GM18858 (cell line): ENCODE results near the gene TRABD2B.

Experiments
- ATAC-seq: cut with Tn5 transposase; IDR thresholded peaks from one replicate; pipeline ENCODE4 v1.9.1; 2021; ENCODE audit not compliant: unreplicated experiment

The TRABD2B gene

DNA sequence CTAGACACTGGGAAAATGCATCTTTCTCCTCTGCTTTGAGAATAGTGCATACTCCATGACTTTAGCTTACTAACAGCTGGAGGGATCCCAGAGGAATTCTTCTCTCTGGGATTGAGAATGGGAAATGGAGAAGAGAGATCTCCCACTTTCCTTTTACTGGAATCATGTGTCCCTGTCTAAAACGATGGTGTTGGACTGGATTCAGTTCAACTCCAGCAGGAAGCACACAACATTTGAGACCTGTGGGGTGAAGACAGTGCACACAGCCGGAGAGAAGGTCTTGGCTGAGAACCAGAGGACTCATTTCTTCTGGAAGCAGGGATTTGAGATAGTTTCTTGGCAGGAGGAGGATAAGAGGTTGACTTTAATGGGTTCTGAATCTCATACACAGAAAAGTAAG is 58.7 kb downstream of the TRABD2B start:
- ATAC-seq: no peak

GRCh38 chr1:47937586-47938254 is 59.5 kb downstream of the TRABD2B start:
- no peak for ATAC-seq

GRCh38 chr1:47936916-47937551 is 60.2 kb downstream of the TRABD2B start:
- ATAC-seq: no peak

DNA sequence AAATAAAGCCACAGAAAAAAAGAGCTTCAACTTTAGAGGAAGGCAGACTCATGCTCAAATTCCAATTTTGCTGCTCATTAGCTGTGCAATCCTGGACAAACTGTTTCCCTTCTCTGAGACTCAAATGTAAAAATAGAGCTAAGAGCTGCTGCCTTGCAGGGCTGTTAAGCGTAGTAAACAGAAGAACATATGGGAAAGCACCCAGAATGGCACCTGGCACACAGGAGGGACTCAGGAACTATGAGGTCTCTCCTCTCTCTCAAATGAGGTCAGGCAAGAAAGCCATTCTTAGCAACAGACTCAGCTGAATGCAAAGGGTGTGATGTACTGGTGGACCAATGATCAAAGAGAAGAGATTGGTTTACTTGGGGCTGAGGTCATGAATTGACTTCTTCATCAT is 61.3 kb downstream of the TRABD2B start:
- no peak for ATAC-seq

- ATAC-seq: no peak
Measured at GRCh38 chr1:47935163-47935562, 62.0 kb downstream of the TRABD2B start.

GRCh38 chr1:47934243-47934805 is 62.9 kb downstream of the TRABD2B start:
- ATAC-seq: no peak

DNA sequence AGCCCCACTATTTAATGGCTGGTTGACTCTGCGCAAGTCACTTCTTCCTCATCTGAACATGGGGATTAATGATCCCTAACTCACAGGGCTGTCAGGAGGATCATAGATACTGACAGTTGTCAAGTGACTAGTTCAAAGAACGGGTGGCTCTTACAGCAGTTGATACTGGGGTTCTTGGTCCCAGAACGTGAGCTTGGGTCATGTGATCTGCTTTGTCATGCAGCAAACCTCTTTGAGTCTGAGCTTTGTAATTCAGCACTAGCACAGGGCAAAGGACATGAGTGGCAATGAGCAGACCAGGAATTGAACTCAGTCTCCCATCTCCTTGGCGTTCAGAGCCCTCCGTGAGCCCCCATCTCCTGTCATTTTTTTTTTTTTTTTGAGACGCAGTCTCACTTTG is 64.4 kb downstream of the TRABD2B start:
- ATAC-seq: no peak

GRCh38 chr1:47931395-47931794 is 65.8 kb downstream of the TRABD2B start:
- ATAC-seq: no peak

DNA sequence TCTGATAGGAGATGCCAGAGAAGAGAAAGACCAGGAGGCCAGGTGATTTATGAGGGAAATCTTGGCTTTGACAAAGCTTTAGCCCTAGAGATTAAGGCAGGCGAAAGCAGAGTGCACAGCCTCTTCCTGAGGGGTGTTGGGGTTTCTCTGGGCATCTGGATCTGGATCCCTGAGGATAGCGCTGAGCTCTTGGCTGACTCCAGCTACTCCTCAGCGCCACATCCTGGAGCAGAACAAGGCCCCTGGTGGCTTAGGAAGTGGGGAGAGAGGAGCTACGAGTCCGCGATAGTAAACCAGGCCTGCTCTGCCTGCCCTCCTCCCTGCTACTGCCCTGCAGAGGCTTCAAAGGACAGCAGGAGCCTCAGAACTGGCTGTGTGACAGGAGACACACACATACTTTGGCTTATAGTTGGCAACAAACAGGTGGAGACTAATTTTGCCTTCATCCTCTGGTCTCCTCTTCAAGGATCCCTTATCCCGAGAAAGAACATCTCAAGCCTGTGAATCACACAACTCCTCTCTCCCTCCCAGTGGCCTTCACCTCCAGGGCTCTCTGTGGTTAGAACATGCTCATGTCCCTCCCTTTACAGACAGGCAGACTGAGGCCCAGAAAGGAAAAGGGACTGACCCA is 66.9 kb downstream of the TRABD2B start:
- no peak for ATAC-seq

DNA sequence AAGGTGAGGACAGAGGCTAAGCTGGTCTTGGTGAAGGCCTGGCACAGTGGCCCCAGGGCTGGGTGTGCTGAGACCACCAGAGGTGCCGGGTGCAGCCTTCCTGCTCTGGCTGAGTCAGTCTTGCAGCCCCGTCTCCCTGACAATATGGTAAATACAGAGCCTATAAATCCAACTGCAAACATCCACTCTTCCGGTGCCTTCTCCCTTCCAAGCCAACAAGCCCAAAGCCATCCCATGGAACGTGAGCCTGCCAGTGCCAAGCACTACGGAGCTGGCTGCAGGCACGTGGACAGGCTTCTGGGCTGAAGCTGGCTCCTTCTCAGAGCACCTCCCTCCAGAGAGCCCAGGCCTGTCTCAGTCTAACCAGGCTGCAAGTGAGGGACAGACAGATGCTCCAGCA is 70.0 kb downstream of the TRABD2B start:
- ATAC-seq: no peak

DNA sequence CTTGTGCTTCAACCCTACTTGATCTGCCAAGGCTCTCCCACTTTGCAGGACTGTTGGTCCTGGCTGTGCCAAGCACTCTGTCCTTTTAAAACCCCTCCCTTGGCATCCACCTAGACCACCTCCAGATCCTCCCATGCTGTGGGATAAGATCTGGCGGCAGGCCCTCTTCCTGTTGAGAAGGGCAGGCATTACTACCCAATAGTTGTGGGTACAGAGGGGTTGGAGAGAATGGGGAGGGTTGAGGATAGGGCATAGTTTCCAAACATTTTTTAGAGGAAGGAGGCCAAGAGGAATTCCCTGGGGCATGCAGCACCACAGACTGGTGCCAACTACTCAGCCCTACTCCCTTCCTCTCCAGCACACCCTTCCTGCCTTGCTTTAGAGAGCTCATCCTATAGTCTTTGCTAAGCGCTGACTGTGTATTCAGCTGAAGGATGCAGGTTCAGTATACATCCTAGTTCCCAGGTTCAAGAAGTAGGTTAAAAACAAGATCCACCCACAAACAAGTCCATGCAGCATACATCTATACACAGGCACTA is 70.7 kb downstream of the TRABD2B start:
- ATAC-seq: no peak

GRCh38 chr1:47924270-47925048 is 72.7 kb downstream of the TRABD2B start:
- ATAC-seq: no peak

- ATAC-seq: no peak
Measured at GRCh38 chr1:47921935-47922415, 75.2 kb downstream of the TRABD2B start.

DNA sequence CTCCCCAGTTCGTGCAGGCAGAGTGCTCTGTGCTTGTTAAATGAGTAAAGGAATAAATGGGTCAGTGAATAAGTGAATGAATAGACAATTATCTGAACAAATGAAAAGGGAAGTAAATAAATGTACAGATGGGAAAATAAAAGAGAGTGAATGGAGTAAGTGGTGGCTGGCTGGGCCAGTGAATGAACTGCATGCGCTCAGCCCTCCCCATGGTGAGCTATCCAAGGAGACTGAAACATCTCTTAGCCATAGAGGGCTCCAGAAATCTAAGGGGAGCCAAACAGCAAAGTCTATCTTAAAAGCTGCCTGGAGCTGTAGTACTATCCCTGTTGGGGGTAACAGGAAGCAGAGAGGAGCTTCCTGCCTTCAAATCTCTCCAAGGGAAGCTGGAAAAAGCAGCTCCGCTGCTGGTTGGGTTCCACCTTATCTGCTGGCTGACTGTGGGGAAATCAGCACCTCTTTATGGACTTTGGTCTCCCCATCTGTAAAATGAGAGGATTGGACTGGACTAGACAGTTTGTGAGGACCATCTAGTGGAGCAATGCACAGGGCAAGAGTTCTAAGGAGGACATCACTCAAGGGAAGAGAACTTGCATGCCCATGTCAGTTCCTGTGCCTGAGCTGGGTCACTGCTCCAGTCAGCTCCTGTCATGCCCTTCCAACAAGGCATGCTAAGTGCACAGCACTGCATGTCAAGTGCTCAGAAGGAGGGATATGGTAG is 77.9 kb downstream of the TRABD2B start:
- ATAC-seq: no peak

DNA sequence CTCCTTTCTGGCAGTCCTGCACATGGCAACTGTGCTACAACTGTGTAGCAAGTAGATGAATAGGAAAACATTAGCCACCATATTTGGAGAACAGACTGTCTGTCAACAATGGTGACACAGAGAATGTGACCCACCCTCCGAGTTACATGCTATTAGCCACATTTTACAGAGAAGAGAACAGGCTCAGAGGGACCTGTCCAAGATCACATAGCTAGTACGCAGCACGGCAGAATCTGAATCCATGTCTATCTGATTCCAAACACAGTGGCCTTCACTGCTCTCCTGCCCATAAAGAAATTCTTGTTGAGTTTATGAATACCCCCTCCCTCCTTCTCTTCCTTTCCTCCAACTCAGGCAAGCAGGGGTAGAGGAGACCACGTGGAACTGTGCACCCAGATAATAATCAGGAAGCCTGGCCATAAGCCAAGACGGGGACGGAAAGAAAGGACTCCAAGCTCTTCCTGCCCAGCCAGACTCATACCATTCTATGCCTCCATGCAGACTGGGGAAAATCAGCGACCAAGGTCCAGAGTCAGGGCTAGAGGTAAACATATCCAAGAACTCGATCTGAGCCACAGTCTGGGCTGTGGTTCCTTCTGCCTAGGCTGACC is 78.8 kb downstream of the TRABD2B start:
- ATAC-seq: no peak

DNA sequence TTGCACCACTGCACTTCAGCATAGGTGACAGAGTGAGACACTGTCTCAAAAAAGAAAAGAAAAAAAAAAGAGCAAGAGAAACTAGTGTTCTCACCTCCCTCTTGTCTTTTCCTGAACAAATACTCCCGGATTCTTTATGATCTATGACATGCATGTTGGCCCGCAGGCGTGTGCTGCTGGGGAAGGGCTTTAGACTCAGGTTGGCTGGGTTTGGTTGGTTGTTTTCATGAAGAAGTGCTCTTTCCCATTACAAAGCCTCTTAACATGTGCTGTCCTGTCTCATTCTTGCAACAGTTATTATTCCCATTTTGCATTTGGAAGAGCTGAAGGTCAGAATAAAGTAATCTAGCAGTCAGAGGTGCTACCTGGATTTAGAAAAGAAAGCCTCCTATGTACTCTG is 79.5 kb downstream of the TRABD2B start:
- no peak for ATAC-seq

GRCh38 chr1:47915677-47916353 is 81.4 kb downstream of the TRABD2B start:
- no peak for ATAC-seq

DNA sequence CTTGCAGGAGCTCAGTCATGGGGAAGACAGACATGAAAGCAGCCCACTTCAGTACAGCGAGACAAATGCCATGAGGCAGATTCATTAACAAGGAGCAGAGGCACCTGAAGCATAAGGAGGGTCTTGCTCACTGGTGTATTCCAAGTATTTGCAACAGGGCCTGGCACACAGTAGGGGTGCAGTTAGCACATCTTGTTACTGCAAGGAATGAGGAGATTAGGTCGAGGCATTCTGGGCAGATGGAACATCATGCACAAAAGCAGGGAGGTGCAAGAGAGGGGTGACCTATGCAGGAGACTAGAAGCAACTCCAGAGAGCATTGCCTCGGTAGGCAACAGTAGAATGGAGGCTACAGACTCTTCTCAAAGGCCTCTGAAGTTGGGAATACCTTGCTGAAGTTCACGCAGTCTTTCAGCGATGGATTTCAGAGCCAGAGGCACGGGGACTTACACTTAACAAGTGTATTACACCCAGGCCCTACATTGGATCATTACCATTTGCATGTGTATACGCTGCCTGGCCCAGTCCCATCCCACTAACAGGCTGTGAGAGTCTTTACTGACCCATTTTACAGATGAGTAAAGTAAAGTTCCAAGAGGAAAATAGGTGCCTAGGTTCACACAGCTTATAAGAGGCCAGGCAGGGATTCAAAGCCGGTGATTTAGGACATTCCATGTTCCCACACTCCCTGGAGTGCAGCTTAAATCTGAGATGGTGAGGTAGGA is 82.1 kb downstream of the TRABD2B start:
- ATAC-seq: no peak
